Fibroblast of lung (primary cell): ENCODE data around the gene APBA2. TPM values are rescaled to one million over a fixed set of nuclear protein-coding genes. Genes with fewer than 3 reads are reported as not detected.

ENCODE experiments used
- DNase-seq, 2 donors: peaks; one replicate each; pipeline versions ENCODE4 v3.0.0 to v3.0.0-alpha.2; 2010; ENCODE audit warnings: low read depth in 2 of 2
- H2AFZ ChIP-seq: 2 replicates; pipeline ENCODE4 v1.5.1; 2012; ENCODE audit warnings: low read length, control low read depth, inconsistent platforms
- H3K27ac ChIP-seq: 2 replicates; pipeline ENCODE4 v1.5.1; 2011; ENCODE audit warnings: low read length, control low read depth; ENCODE audit not compliant: insufficient read depth
- H3K27me3 ChIP-seq: 2 replicates; pipeline ENCODE4 v1.5.1; 2011; ENCODE audit warnings: mild to moderate bottlenecking, low read length; ENCODE audit not compliant: control insufficient read depth, insufficient read depth
- H3K36me3 ChIP-seq: 2 replicates; pipeline ENCODE4 v1.5.1; 2011; ENCODE audit warnings: low read length; ENCODE audit not compliant: control insufficient read depth, insufficient read depth
- H3K4me1 ChIP-seq: 2 replicates; pipeline ENCODE4 v1.5.1; 2011; ENCODE audit warnings: low read length; ENCODE audit not compliant: control insufficient read depth, insufficient read depth; ENCODE audit errors: extremely low read depth
- H3K4me2 ChIP-seq: 2 replicates; pipeline ENCODE4 v1.5.1; 2011; ENCODE audit warnings: low read length, control low read depth; ENCODE audit not compliant: insufficient read depth; ENCODE audit errors: extremely low read depth
- H3K4me3 ChIP-seq, 4 experiments: fragments of 200-600 bp in 1 of 4; sonication (generic) in 1 of 4; replicated peaks in 1 of 4; 2 replicates each; pipeline ENCODE4 v1.5.1; 2011 to 2016; ENCODE audit warnings: low read length in 4 of 4, low read depth in 3 of 4, mild to moderate bottlenecking in 3 of 4, control low read depth in 2 of 4, inconsistent platforms in 1 of 4, mixed read lengths in 1 of 4; ENCODE audit not compliant: insufficient read depth in 1 of 4; ENCODE audit errors: control extremely low read depth in 1 of 4
- H3K79me2 ChIP-seq: 2 replicates; pipeline ENCODE4 v1.5.1; 2012; ENCODE audit warnings: mild to moderate bottlenecking, low read length, inconsistent platforms; ENCODE audit not compliant: control insufficient read depth, insufficient read depth
- H3K9ac ChIP-seq: 2 replicates; pipeline ENCODE4 v1.5.1; 2011; ENCODE audit warnings: mild to moderate bottlenecking, low read length, control low read depth; ENCODE audit not compliant: insufficient read depth
- H3K9me3 ChIP-seq: 2 replicates; pipeline ENCODE4 v1.5.1; 2012; ENCODE audit warnings: low read depth, low read length; ENCODE audit not compliant: control insufficient read depth, insufficient read depth
- H4K20me1 ChIP-seq: 2 replicates; pipeline ENCODE4 v1.5.1; 2011; ENCODE audit warnings: low read length; ENCODE audit not compliant: control insufficient read depth, insufficient read depth; ENCODE audit errors: extremely low read depth
- EZH2 ChIP-seq: IDR thresholded peaks from 2 replicates; pipeline ENCODE4 v1.5.1; 2012; ENCODE audit warnings: low read length, control low read depth, mild to moderate bottlenecking; ENCODE audit errors: missing control alignments
- polyA plus RNA-seq, 2 donors: library from polyadenylated mRNA; depleted of rRNA in 1 of 2; stranded (reverse) in 1 of 2; unstranded in 1 of 2; fragments of >200 nt; gene quantifications; 2 replicates each; pipeline ENCODE4 v1.2.1, GENCODE V29; 2011 to 2012; ENCODE audit warnings: missing spikeins in 1 of 2
- total RNA-seq: library from RNA; depleted of rRNA; stranded (reverse); fragments of >200 nt; gene quantifications from 2 replicates; pipeline ENCODE4 v1.2.1, GENCODE V29; 2014
- TF ChIP-seq, protein P1 (sequence below), 2 donors: IDR thresholded peaks in 1 of 2; conservative IDR thresholded peaks in 1 of 2; 1 replicate in 1 of 2; 2 replicates in 1 of 2; pipeline ENCODE4 v1.5.1; 2011 to 2012; ENCODE audit warnings: low read length in 2 of 2, control low read depth in 1 of 2, inconsistent platforms in 1 of 2, low read depth in 1 of 2, mild to moderate bottlenecking in 1 of 2

APBA2 gene
- total and polyA plus RNA-seq, 2 donors (not counting 1 experiment from before 2014, with no cell fraction given), result 9.5 to 20.3 TPM

DNA sequence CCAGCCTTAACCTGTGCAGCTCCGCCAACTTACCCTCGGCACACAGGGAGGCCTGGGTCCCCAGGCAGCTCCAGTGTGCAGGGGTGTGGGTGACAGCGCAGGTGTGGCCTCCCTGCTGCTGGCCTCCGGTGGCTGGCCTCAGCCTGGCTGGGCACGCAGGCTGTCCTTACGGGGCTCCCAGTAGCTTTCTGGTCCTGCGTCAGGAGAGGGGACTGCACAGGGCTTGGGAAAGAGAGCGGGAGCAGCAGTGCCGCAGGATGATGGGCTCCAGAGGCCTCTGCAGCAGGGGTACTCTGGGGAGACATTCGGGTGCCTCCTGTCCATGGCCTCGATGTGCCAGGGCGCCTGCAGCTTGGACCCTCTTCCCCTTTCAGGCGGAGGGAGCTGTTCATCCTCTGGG, 9.4 kb downstream of the APBA2 start:
- TF ChIP-seq, protein P1, sequence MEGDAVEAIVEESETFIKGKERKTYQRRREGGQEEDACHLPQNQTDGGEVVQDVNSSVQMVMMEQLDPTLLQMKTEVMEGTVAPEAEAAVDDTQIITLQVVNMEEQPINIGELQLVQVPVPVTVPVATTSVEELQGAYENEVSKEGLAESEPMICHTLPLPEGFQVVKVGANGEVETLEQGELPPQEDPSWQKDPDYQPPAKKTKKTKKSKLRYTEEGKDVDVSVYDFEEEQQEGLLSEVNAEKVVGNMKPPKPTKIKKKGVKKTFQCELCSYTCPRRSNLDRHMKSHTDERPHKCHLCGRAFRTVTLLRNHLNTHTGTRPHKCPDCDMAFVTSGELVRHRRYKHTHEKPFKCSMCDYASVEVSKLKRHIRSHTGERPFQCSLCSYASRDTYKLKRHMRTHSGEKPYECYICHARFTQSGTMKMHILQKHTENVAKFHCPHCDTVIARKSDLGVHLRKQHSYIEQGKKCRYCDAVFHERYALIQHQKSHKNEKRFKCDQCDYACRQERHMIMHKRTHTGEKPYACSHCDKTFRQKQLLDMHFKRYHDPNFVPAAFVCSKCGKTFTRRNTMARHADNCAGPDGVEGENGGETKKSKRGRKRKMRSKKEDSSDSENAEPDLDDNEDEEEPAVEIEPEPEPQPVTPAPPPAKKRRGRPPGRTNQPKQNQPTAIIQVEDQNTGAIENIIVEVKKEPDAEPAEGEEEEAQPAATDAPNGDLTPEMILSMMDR (conservative IDR thresholded peaks at IDR 0.05 in 1 of 2, IDR thresholded peaks at IDR 0.05 in 1 of 2; ENCODE audit: low read depth in 1 of 2, low read length in 2 of 2), result no peak
- no peak for TF ChIP-seq EZH2
- no peak for DNase-seq

DNA sequence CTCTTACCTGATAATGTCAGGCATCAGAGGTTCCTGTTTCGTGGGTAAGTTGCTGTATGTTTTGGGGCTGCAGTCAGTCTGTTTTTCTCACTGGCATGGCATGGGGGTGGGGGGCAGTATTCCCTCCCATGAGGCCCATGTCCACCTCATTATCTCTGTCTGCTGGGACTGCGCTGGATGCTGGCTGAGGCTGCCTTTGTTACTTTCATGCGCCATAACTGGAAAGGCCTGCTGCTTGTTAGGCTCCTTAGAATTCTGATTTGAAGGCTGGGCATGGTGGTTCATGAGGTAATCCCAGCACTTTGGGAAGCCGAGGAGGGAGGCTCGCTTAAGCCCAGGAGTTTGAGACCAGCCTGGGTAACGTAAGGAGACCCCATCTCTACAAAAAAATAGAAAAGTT, 9.8 kb downstream of the APBA2 start:
- H3K36me3 ChIP-seq, result no peaks in the 10 kb centered on the region
- no peak overlapping the region for H2AFZ ChIP-seq
- no peaks in the 10 kb centered on the region for H3K27me3 ChIP-seq
- no peaks in the 10 kb centered on the region for H3K9me3 ChIP-seq
- H3K9ac ChIP-seq, result no peak overlapping the region
- H4K20me1 ChIP-seq, result no peaks in the 10 kb centered on the region
- TF ChIP-seq, protein P1 (conservative IDR thresholded peaks at IDR 0.05 in 1 of 2, IDR thresholded peaks at IDR 0.05 in 1 of 2; ENCODE audit: low read depth in 1 of 2, low read length in 2 of 2), result no peak
- TF ChIP-seq EZH2, result no peak
- H3K27ac ChIP-seq, result no peak overlapping the region
- H3K4me2 ChIP-seq, result no peak overlapping the region
- no peaks in the 10 kb centered on the region for H3K79me2 ChIP-seq
- no peak for DNase-seq
- peaks cover 4% of the 10 kb centered on the region for H3K4me1 ChIP-seq
- H3K4me3 ChIP-seq, result no peak overlapping the region

More for the DNA sequence above, 9.4 kb downstream of the APBA2 start:
- H3K79me2 ChIP-seq, result no peaks in the 10 kb centered on the region
- no peak overlapping the region for H3K4me3 ChIP-seq
- H3K27ac ChIP-seq, result no peak overlapping the region
- no peaks in the 10 kb centered on the region for H3K36me3 ChIP-seq
- peaks cover 4% of the 10 kb centered on the region for H3K4me1 ChIP-seq
- no peak overlapping the region for H3K4me2 ChIP-seq
- no peaks in the 10 kb centered on the region for H3K27me3 ChIP-seq
- no peak overlapping the region for H2AFZ ChIP-seq
- no peaks in the 10 kb centered on the region for H3K9me3 ChIP-seq
- no peaks in the 10 kb centered on the region for H4K20me1 ChIP-seq
- H3K9ac ChIP-seq, result no peak overlapping the region

- Histone ChIP-seq H3K4me3 (no peak overlapping the region), H3K27ac (peak overlapping the region; percentile 52), H4K20me1 (no peaks in the 10 kb centered on the region), H3K4me2 (no peak overlapping the region), H2AFZ (no peak overlapping the region), H3K27me3 (no peaks in the 10 kb centered on the region), H3K4me1 (peaks cover 2% of the 10 kb centered on the region), H3K9ac (no peak overlapping the region), H3K79me2 (no peaks in the 10 kb centered on the region), H3K9me3 (no peaks in the 10 kb centered on the region), H3K36me3 (no peaks in the 10 kb centered on the region)
- peak; percentile 94 to 96 for DNase-seq
- no peak for TF ChIP-seq EZH2
- TF ChIP-seq, protein P1 (conservative IDR thresholded peaks at IDR 0.05 in 1 of 2, IDR thresholded peaks at IDR 0.05 in 1 of 2; ENCODE audit: low read depth in 1 of 2, low read length in 2 of 2), result no peak
These were observed 11.2 kb downstream of the APBA2 start for GRCh38 chr15:28896951-28897350.
